ENCODE measurements around the gene BRSK2. TPM values are rescaled to one million over a fixed set of nuclear protein-coding genes. Genes with fewer than 3 reads are reported as not detected.

BRSK2 gene
- total RNA-seq, 3 donors from 2014 or later (not counting 1 experiment from before 2014, with no cell fraction given), result 0.11 to 0.14 TPM; not detected in 1

GRCh38 chr11:1501421-1502167 lies 111.9 kb downstream of the BRSK2 start:
- Mint-ChIP-seq H3K36me3 (no peaks in the 10 kb centered on the region), H3K27ac (peak overlapping the region; percentile 58 to 83), H3K9me3 (no peaks in the 10 kb centered on the region), H3K4me3 (no peak overlapping the region), H3K27me3 (ENCODE audit: low read depth in 2 of 2) (no peaks in the 10 kb centered on the region), H3K4me1 (peaks cover 49 to 81% of the 10 kb centered on the region in 2 donors)
- no peaks in the 10 kb centered on the region for H3K27me3 ChIP-seq (ENCODE audit: control insufficient read depth, insufficient read depth, low read length)
- 91% methylated on average over 25 of the region's 25 CpGs for WGBS (ENCODE audit: insufficient coverage)
- DNase-seq, result no peak
- intact Hi-C loops (cut with micrococcal nuclease), result no loop called here
- no peak for ATAC-seq
- no peaks in the 10 kb centered on the region for H3K36me3 ChIP-seq (ENCODE audit: control insufficient read depth, insufficient read depth, low read length)
- H3K4me1 ChIP-seq (ENCODE audit: control insufficient read depth, insufficient read depth, low read length), result peaks cover 8% of the 10 kb centered on the region
- H3K27ac ChIP-seq (ENCODE audit: low read length), result no peak overlapping the region
- H3K4me3 ChIP-seq (ENCODE audit: low read length), result no peak overlapping the region
- TF ChIP-seq CTCF (IDR thresholded peaks at IDR 0.05), result no peak
- no peaks in the 10 kb centered on the region for H3K9me3 ChIP-seq (ENCODE audit: control insufficient read depth, insufficient read depth, low read length)

- intact Hi-C loops (cut with micrococcal nuclease), result no loop called here
- peak overlapping the region in 1 of 2 donors; percentile 69 for H3K27ac Mint-ChIP-seq
Observed at GRCh38 chr11:1502168-1502953, 112.6 kb downstream of the BRSK2 start.

GRCh38 chr11:1502954-1503707 lies 113.4 kb downstream of the BRSK2 start:
- no peak overlapping the region for H3K4me3 ChIP-seq (ENCODE audit: low read length)
- H3K36me3 ChIP-seq (ENCODE audit: control insufficient read depth, insufficient read depth, low read length), result no peaks in the 10 kb centered on the region
- no peaks in the 10 kb centered on the region for H3K27me3 Mint-ChIP-seq (ENCODE audit: low read depth in 2 of 2)
- WGBS (ENCODE audit: insufficient coverage), result 90% methylated on average over 20 of the region's 20 CpGs
- no peak for DNase-seq
- no peaks in the 10 kb centered on the region for H3K27me3 ChIP-seq (ENCODE audit: control insufficient read depth, insufficient read depth, low read length)
- ATAC-seq, result no peak
- peaks cover 43 to 81% of the 10 kb centered on the region in 2 donors for H3K4me1 Mint-ChIP-seq
- peaks cover 18% of the 10 kb centered on the region for H3K4me1 ChIP-seq (ENCODE audit: control insufficient read depth, insufficient read depth, low read length)
- H3K4me3 Mint-ChIP-seq, result no peak overlapping the region
- TF ChIP-seq CTCF (IDR thresholded peaks at IDR 0.05), result no peak
- intact Hi-C loops (cut with micrococcal nuclease), result no loop called here
- H3K27ac Mint-ChIP-seq, result peak overlapping the region in 1 of 2 donors; percentile 69
- H3K9me3 Mint-ChIP-seq, result no peaks in the 10 kb centered on the region
- no peaks in the 10 kb centered on the region for H3K36me3 Mint-ChIP-seq
- no peak overlapping the region for H3K27ac ChIP-seq (ENCODE audit: low read length)
- no peaks in the 10 kb centered on the region for H3K9me3 ChIP-seq (ENCODE audit: control insufficient read depth, insufficient read depth, low read length)

More at GRCh38 chr11:1502168-1502953, 112.6 kb downstream of the BRSK2 start:
- H3K4me3 Mint-ChIP-seq, result no peak overlapping the region
- H3K36me3 Mint-ChIP-seq, result no peaks in the 10 kb centered on the region
- TF ChIP-seq CTCF (IDR thresholded peaks at IDR 0.05), result no peak
- 96% methylated on average over 24 of the region's 24 CpGs for WGBS (ENCODE audit: insufficient coverage)
- no peak for ATAC-seq
- Histone ChIP-seq H3K36me3 (ENCODE audit: control insufficient read depth, insufficient read depth, low read length) (no peaks in the 10 kb centered on the region), H3K4me1 (ENCODE audit: control insufficient read depth, insufficient read depth, low read length) (peaks cover 14% of the 10 kb centered on the region), H3K9me3 (ENCODE audit: control insufficient read depth, insufficient read depth, low read length) (no peaks in the 10 kb centered on the region), H3K4me3 (ENCODE audit: low read length) (no peak overlapping the region), H3K27ac (ENCODE audit: low read length) (no peak overlapping the region), H3K27me3 (ENCODE audit: control insufficient read depth, insufficient read depth, low read length) (no peaks in the 10 kb centered on the region)
- no peak for DNase-seq
- H3K4me1 Mint-ChIP-seq, result peaks cover 47 to 81% of the 10 kb centered on the region in 2 donors
- no peaks in the 10 kb centered on the region for H3K27me3 Mint-ChIP-seq (ENCODE audit: low read depth in 2 of 2)
- H3K9me3 Mint-ChIP-seq, result no peaks in the 10 kb centered on the region

Measured in natural killer cell (primary cell).